Activated T-helper 1 cell treated with Interleukin-2 at 50 U/mL for 16 hours (primary cell): ENCODE data around the gene ACR.

Source experiments
- DNase-seq: peaks from one replicate; pipeline ENCODE4 v3.0.0-alpha.2; 2020; ENCODE audit warnings: low read depth

ACR gene

GRCh38 chr22:50702821-50703725, 34.9 kb upstream of the ACR start:
- no peak for DNase-seq

- DNase-seq: no peak
Measured at GRCh38 chr22:50703726-50704509, 34.1 kb upstream of the ACR start.

- DNase-seq: no peak
Measured at GRCh38 chr22:50704510-50705218, 33.3 kb upstream of the ACR start.

- no peak for DNase-seq
Measured at GRCh38 chr22:50705219-50705691, 32.7 kb upstream of the ACR start.

- no peak for DNase-seq
Measured at GRCh38 chr22:50705851-50706351, 32.1 kb upstream of the ACR start.

GRCh38 chr22:50706481-50707125, 31.4 kb upstream of the ACR start:
- no peak for DNase-seq

- DNase-seq: no peak
Measured at GRCh38 chr22:50708474-50708873, 29.5 kb upstream of the ACR start.

GRCh38 chr22:50708996-50709395, 29.0 kb upstream of the ACR start:
- no peak for DNase-seq

GRCh38 chr22:50710221-50710620, 27.8 kb upstream of the ACR start:
- DNase-seq: no peak

- DNase-seq: no peak
Measured at GRCh38 chr22:50710886-50711285, 27.1 kb upstream of the ACR start.

GRCh38 chr22:50711446-50712340, 26.3 kb upstream of the ACR start:
- DNase-seq: no peak

GRCh38 chr22:50712341-50713007, 25.5 kb upstream of the ACR start:
- no peak for DNase-seq

GRCh38 chr22:50713008-50713385, 25.0 kb upstream of the ACR start:
- no peak for DNase-seq

GRCh38 chr22:50713571-50714056, 24.4 kb upstream of the ACR start:
- DNase-seq: no peak

- no peak for DNase-seq
Measured at GRCh38 chr22:50714150-50714549, 23.9 kb upstream of the ACR start.

- no peak for DNase-seq
Measured at GRCh38 chr22:50714631-50715179, 23.3 kb upstream of the ACR start.

- no peak for DNase-seq
Measured at GRCh38 chr22:50715250-50715649, 22.8 kb upstream of the ACR start.

GRCh38 chr22:50715776-50716175, 22.2 kb upstream of the ACR start:
- DNase-seq: no peak

GRCh38 chr22:50716290-50717024, 21.5 kb upstream of the ACR start:
- DNase-seq: no peak
